SJCRH30 (cell line): ENCODE measurements around the gene KCNE4. TPM values are rescaled to one million over a fixed set of nuclear protein-coding genes. Genes with fewer than 3 reads are reported as not detected.
"Not testable (repeated sequence)": the region's sequence is repeated elsewhere in the genome, so short reads cannot be mapped to it uniquely, and the experiment has no call there.

Experiments
- DNase-seq, 2 experiments: peaks; one replicate each; pipeline ENCODE4 v3.0.0-alpha.2; 2015 to 2020
- H3K27ac ChIP-seq: fragments of 250-450 bp; sonication (Bioruptor Pico); 2 replicates; pipeline ENCODE4 v1.5.1; 2020; ENCODE audit warnings: mild to moderate bottlenecking, moderate library complexity
- H3K27me3 ChIP-seq: fragments of 250-450 bp; sonication (Bioruptor Pico); 2 replicates; pipeline ENCODE4 v1.5.1; 2020; ENCODE audit warnings: mild to moderate bottlenecking, moderate library complexity
- H3K36me3 ChIP-seq: fragments of 250-450 bp; sonication (Bioruptor Pico); 2 replicates; pipeline ENCODE4 v1.5.1; 2020; ENCODE audit warnings: mild to moderate bottlenecking, moderate library complexity
- H3K4me1 ChIP-seq: fragments of 250-450 bp; sonication (Bioruptor Pico); 2 replicates; pipeline ENCODE4 v1.5.1; 2020; ENCODE audit warnings: mild to moderate bottlenecking, moderate library complexity
- H3K4me3 ChIP-seq: fragments of 250-450 bp; sonication (Bioruptor Pico); 2 replicates; pipeline ENCODE4 v1.5.1; 2020; ENCODE audit warnings: mild to moderate bottlenecking, moderate library complexity
- H3K9me3 ChIP-seq: fragments of 250-450 bp; sonication (Bioruptor Pico); replicated peaks from 2 replicates; pipeline ENCODE4 v1.5.1; 2020; ENCODE audit warnings: mild to moderate bottlenecking, moderate library complexity
- total RNA-seq: library from RNA; depleted of rRNA; stranded (reverse); fragments of >200 nt; shearing (Covaris generic); gene quantifications from 2 replicates; pipeline ENCODE4 v1.2.3, GENCODE V29; 2014

KCNE4 gene
- total RNA-seq, 1 experiment from 2014 or later, result 0.02 TPM

GRCh38 chr2:223079925-223080324 is 27.9 kb downstream of the KCNE4 start:
- Histone ChIP-seq H3K36me3 (no peaks in the 10 kb centered on the region), H3K27me3 (0 out of 2 replicates have a peak, but pooled peaks cover 2% of the 10 kb centered on the region), H3K4me3 (no peak overlapping the region), H3K9me3 (no peaks in the 10 kb centered on the region), H3K27ac (no peak overlapping the region), H3K4me1 (0 out of 2 replicates have a peak, but pooled peaks cover under 1% of the 10 kb centered on the region)
- DNase-seq, result no peak

- not testable (repeated sequence) for H3K36me3 ChIP-seq
Measured at GRCh38 chr2:223080790-223081360, 28.9 kb downstream of the KCNE4 start.

GRCh38 chr2:223081789-223082188 is 29.8 kb downstream of the KCNE4 start:
- DNase-seq, result no peak

More at GRCh38 chr2:223080790-223081360, 28.9 kb downstream of the KCNE4 start:
- not testable (repeated sequence) for H3K27me3 ChIP-seq, DNase-seq, H3K9me3 ChIP-seq, H3K4me1 ChIP-seq, H3K27ac ChIP-seq, H3K4me3 ChIP-seq

DNA sequence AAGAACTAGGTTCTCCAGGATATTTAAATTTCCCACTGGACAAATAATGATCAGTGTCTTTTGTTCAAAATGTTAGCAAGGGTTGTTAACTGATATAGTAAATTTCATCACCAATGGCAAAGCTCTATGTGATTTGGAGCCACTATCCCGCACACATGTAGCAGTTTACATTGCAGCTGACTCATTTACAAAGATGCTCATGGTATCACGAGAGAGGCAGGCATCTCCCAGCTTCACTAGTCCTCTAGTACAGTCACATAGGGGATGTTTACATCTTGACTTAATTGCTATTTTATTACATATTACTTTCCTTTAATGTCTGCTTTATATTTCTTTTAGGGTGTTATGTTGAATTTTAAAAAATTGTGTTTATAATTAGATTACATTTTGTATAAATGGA is 30.7 kb downstream of the KCNE4 start:
- no peak for DNase-seq
- Histone ChIP-seq H3K4me1 (0 out of 2 replicates have a peak, but pooled peaks cover 2% of the 10 kb centered on the region), H3K9me3 (no peaks in the 10 kb centered on the region), H3K27me3 (0 out of 2 replicates have a peak, but pooled peaks cover 2% of the 10 kb centered on the region), H3K36me3 (no peaks in the 10 kb centered on the region), H3K27ac (no peak overlapping the region), H3K4me3 (no peak overlapping the region)

More at GRCh38 chr2:223081789-223082188, 29.8 kb downstream of the KCNE4 start:
- H3K4me1 ChIP-seq, result 0 out of 2 replicates have a peak, but pooled peaks cover 2% of the 10 kb centered on the region
- no peaks in the 10 kb centered on the region for H3K9me3 ChIP-seq
- H3K4me3 ChIP-seq, result no peak overlapping the region
- no peaks in the 10 kb centered on the region for H3K36me3 ChIP-seq
- no peak overlapping the region for H3K27ac ChIP-seq
- H3K27me3 ChIP-seq, result 0 out of 2 replicates have a peak, but pooled peaks cover 2% of the 10 kb centered on the region

- no peak overlapping the region for H3K27ac ChIP-seq
- H3K9me3 ChIP-seq, result no peaks in the 10 kb centered on the region
- no peak overlapping the region for H3K4me3 ChIP-seq
- no peaks in the 10 kb centered on the region for H3K36me3 ChIP-seq
- 0 out of 2 replicates have a peak, but pooled peaks cover 2% of the 10 kb centered on the region for H3K4me1 ChIP-seq
- H3K27me3 ChIP-seq, result no peaks in the 10 kb centered on the region
- no peak for DNase-seq
Measured at GRCh38 chr2:223083402-223084070, 31.5 kb downstream of the KCNE4 start.

- no peaks in the 10 kb centered on the region for H3K9me3 ChIP-seq
- no peaks in the 10 kb centered on the region for H3K27me3 ChIP-seq
- H3K4me3 ChIP-seq, result no peak overlapping the region
- 0 out of 2 replicates have a peak, but pooled peaks cover 2% of the 10 kb centered on the region for H3K4me1 ChIP-seq
- H3K36me3 ChIP-seq, result no peaks in the 10 kb centered on the region
- H3K27ac ChIP-seq, result no peak overlapping the region
- DNase-seq, result peak; percentile 22 to 25
Measured at GRCh38 chr2:223084873-223085272, 32.9 kb downstream of the KCNE4 start.

DNA sequence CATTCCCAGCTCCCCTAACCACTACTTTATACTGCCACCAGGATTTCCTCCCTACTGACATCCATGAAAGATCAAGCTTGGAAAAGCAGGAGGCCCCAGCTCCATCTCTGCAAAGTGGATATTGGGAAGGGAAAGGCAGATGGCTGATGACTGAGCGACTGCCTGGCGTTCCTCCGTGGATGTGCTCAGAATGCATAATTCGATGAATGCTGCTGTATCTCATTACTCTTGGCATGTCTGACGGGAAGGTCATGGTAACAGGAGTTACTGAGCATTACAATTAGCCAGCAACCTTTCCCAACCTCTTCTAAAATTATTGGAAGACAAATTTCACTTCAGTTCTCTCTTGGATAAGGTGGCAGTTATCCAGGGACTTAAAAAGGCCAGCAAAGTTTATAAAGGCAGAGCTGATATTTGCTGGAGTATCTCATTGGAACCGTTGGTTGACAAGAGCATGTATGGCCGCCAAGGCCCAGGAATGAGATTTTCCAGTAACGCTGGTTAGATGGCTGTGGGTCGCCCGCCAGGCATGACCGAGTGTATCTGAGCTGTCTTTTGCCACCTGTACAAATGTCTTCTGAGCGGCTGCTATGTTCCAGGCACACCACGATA is 34.5 kb downstream of the KCNE4 start:
- H3K27ac ChIP-seq, result no peak overlapping the region
- no peak overlapping the region for H3K4me3 ChIP-seq
- no peaks in the 10 kb centered on the region for H3K27me3 ChIP-seq
- no peaks in the 10 kb centered on the region for H3K36me3 ChIP-seq
- DNase-seq, result no peak
- no peaks in the 10 kb centered on the region for H3K9me3 ChIP-seq
- 0 out of 2 replicates have a peak, but pooled peaks cover 2% of the 10 kb centered on the region for H3K4me1 ChIP-seq

GRCh38 chr2:223087466-223087865 is 35.5 kb downstream of the KCNE4 start:
- DNase-seq, result no peak
- Histone ChIP-seq H3K27ac (no peak overlapping the region), H3K36me3 (no peaks in the 10 kb centered on the region), H3K4me3 (no peak overlapping the region), H3K9me3 (no peaks in the 10 kb centered on the region), H3K27me3 (no peaks in the 10 kb centered on the region), H3K4me1 (0 out of 2 replicates have a peak, but pooled peaks cover 2% of the 10 kb centered on the region)

- H3K27ac ChIP-seq, result no peak overlapping the region
- peaks cover 12% of the 10 kb centered on the region; the same call in 1 of the 2 replicates for H3K4me1 ChIP-seq
- no peak overlapping the region for H3K4me3 ChIP-seq
- H3K36me3 ChIP-seq, result no peaks in the 10 kb centered on the region
- no peak for DNase-seq
- H3K9me3 ChIP-seq, result no peaks in the 10 kb centered on the region
- H3K27me3 ChIP-seq, result no peaks in the 10 kb centered on the region
Measured at GRCh38 chr2:223088866-223089265, 36.9 kb downstream of the KCNE4 start.

DNA sequence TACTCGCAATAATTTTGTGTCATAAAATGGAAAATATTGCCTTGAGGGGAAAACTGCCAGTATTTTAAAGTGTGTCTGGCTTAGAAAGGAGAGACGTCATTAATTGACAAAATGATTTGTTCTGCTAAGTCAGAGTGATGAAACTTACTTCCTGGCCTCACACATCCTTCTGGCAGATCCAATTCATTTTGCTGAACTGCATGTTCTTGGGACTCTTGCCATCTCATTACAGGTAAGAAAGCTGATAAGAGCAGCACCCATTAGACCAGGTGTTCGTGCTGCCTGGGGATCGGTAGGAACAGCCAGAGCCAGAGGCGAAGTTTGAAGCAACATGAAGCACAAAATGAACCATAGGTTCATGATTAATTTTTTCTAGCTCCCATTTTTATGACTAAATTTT is 38.0 kb downstream of the KCNE4 start:
- Histone ChIP-seq H3K27ac (no peak overlapping the region), H3K9me3 (no peaks in the 10 kb centered on the region), H3K4me1 (peaks cover 12% of the 10 kb centered on the region; the same call in 1 of the 2 replicates), H3K4me3 (no peak overlapping the region), H3K36me3 (no peaks in the 10 kb centered on the region), H3K27me3 (no peaks in the 10 kb centered on the region)
- no peak for DNase-seq

- Histone ChIP-seq H3K27ac (no peak overlapping the region), H3K9me3 (no peaks in the 10 kb centered on the region), H3K36me3 (no peaks in the 10 kb centered on the region), H3K4me1 (peaks cover 11% of the 10 kb centered on the region; the same call in 1 of the 2 replicates), H3K27me3 (no peaks in the 10 kb centered on the region), H3K4me3 (no peak overlapping the region)
- peak in 1 of 2 experiments; percentile 13 for DNase-seq
Measured at GRCh38 chr2:223090540-223091235, 38.7 kb downstream of the KCNE4 start.

DNA sequence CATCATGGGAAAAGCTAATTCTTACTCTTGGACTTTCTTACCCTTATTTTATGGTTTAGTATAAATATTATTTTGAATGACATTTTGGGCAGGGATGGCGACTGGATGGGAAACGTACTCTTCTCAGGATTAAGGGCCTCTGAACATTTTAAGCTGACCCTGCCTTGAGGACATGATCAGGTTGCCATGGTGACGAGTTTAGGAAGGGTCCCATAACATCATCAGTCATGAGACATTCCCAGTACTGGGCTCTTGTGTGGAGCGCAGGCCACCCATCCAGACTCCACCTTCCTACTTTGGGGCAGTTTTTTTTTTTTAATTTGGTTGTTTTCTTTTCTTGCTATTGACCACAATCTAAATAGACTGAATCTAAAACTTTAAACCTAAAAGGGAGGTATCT is 40.7 kb downstream of the KCNE4 start:
- Histone ChIP-seq H3K27me3 (no peaks in the 10 kb centered on the region; the same call in 1 of the 2 replicates), H3K9me3 (no peaks in the 10 kb centered on the region), H3K4me1 (peaks cover 11% of the 10 kb centered on the region; the same call in 1 of the 2 replicates), H3K4me3 (no peak overlapping the region), H3K27ac (no peak overlapping the region), H3K36me3 (no peaks in the 10 kb centered on the region)
- no peak for DNase-seq

DNA sequence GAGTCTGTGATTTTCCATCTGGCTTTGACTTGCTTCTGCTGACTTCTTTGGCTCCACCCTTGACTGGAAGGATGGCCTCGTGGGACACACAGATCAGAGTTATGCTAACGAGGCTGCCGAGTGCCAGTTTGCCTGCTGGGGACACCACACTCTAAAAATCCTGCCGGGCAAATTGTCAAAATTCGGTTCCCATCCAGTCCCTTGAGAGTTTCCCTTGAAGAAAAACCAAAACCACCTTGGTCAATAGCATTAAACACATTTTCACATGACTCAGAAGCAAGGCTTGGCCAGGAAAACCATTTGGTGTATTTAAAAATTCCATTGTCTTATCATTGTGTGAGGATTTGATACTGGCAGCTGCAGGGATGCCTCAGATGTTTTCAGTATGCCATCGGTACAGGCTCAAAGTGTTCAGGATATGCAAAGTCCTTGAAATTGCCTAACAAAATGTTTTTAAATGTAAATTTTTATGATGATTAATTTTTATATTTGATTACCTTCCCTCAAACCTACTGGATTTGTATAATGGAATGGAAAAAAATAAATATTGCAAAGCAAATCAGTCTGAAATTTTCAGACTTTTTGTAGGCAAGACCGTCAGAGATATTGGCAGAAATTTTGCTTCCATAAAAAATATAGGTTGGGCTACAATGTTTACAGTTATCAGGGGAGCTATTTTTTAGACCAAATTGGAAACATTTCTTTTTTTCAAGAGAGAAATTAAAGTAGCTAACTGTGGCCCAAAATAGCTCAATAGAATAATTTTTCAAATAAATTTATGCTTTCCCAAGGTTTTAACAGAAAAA is 41.6 kb downstream of the KCNE4 start:
- DNase-seq, result peak; percentile 49 to 57
- H3K4me3 ChIP-seq, result no peak overlapping the region
- no peak overlapping the region for H3K27ac ChIP-seq
- no peaks in the 10 kb centered on the region for H3K36me3 ChIP-seq
- no peaks in the 10 kb centered on the region for H3K9me3 ChIP-seq
- H3K4me1 ChIP-seq, result peaks cover 11% of the 10 kb centered on the region; the same call in 1 of the 2 replicates
- no peaks in the 10 kb centered on the region; the same call in 1 of the 2 replicates for H3K27me3 ChIP-seq

- Histone ChIP-seq H3K4me3 (no peak overlapping the region), H3K4me1 (peaks cover 11% of the 10 kb centered on the region; the same call in 1 of the 2 replicates), H3K27ac (no peak overlapping the region), H3K27me3 (no peaks in the 10 kb centered on the region; the same call in 1 of the 2 replicates), H3K36me3 (no peaks in the 10 kb centered on the region), H3K9me3 (no peaks in the 10 kb centered on the region)
- no peak for DNase-seq
Measured at GRCh38 chr2:223095207-223095606, 43.2 kb downstream of the KCNE4 start.
